GM23338 (cell line): ENCODE data around the gene SH3TC2.

Source experiments
- CTCF ChIP-seq, 2 experiments: fragments of 200-600 bp in 1 of 2; sonication (generic) in 1 of 2; conservative IDR thresholded peaks; 2 replicates each; pipeline versions ENCODE4 v1.5.1 to v1.6.1; 2016 to 2017; ENCODE audit warnings: antibody characterized with exemption in 2 of 2, low read depth in 2 of 2, mild to moderate bottlenecking in 2 of 2, moderate library complexity in 1 of 2
- EZH2 ChIP-seq: fragments of 200-600 bp; sonication (generic); IDR thresholded peaks from one replicate; pipeline ENCODE4 v1.8.0; 2017; ENCODE audit warnings: antibody characterized with exemption, mild to moderate bottlenecking, low read depth; ENCODE audit not compliant: unreplicated experiment
- EZH2phosphoT487 ChIP-seq: fragments of 200-600 bp; sonication (generic); IDR thresholded peaks from one replicate; pipeline ENCODE4 v1.8.1; 2018; ENCODE audit warnings: antibody characterized with exemption; ENCODE audit not compliant: unreplicated experiment
- JUNB ChIP-seq: IDR thresholded peaks from one replicate; pipeline ENCODE4 v1.6.1; 2016; ENCODE audit warnings: antibody characterized with exemption; ENCODE audit not compliant: unreplicated experiment
- NANOG ChIP-seq: IDR thresholded peaks from 2 replicates; pipeline ENCODE4 v1.6.1; 2016; ENCODE audit warnings: antibody characterized with exemption, borderline replicate concordance
- POLR2AphosphoS5 ChIP-seq: IDR thresholded peaks from 2 replicates; pipeline ENCODE4 v1.6.1; 2016; ENCODE audit warnings: antibody characterized with exemption, low read depth
- ZNF114 ChIP-seq: fragments of 250-450 bp; sonication (Bioruptor Pico); IDR thresholded peaks from 2 replicates; pipeline ENCODE4 v1.5.0; 2020; ENCODE audit warnings: mild to moderate bottlenecking, moderate library complexity

GRCh38 chr5:149024943-149025342 is 37.9 kb downstream of the SH3TC2 start:
- TF ChIP-seq EZH2 (no peak), CTCF (conservative IDR thresholded peaks at IDR 0.05; ENCODE audit: low read depth in 2 of 2) (no peak), POLR2AphosphoS5 (no peak), ZNF114 (CRISPR knock-in tag) (no peak), EZH2phosphoT487 (no peak), JUNB (no peak), NANOG (no peak)
